HepG2 (cell line): ENCODE data around the gene PAPPA2. TPM values are rescaled to one million over a fixed set of nuclear protein-coding genes. Genes with fewer than 3 reads are reported as not detected.

Experiments used
- ATAC-seq: fragments of 200-7000 bp; cut with Tn5 transposase; 3 replicates; pipeline ENCODE4 v1.9.1; 2020; ENCODE audit warnings: mild to moderate bottlenecking, moderate library complexity
- BruUV-seq: library from RNA; stranded (reverse); fragments of 400-500 nt; replicated peaks from 2 replicates; lab custom pipeline; 2021; lab: Mats Ljungman, UMichigan
- CTCF ChIA-PET: fragments of 300-600 bp; formaldehyde crosslinking; extraction: SDS; loops from one replicate; lab custom pipeline; 2021; ENCODE audit warnings: low total read pairs, inconsistent platforms, low intra/inter-chr PET ratio; lab: Yijun Ruan, JAX
- POLR2A ChIA-PET: fragments of 350-600 bp; sonication (Branson Sonifier 250); formaldehyde crosslinking; loops from one replicate; lab custom pipeline; 2020; ENCODE audit warnings: antibody characterized with exemption, inconsistent platforms; lab: Yijun Ruan, JAX
- DNase-seq: peaks from one replicate; pipeline ENCODE4 v3.0.0-alpha.2; 2015; ENCODE audit warnings: low spot score
- FAIRE-seq: peaks from 3 replicates; lab custom pipeline; 2011; peaks lifted over from hg19 to GRCh38; lab: Jason Lieb, UNC
- H2AFZ ChIP-seq: one replicate; pipeline ENCODE4 v1.6.1; 2011; ENCODE audit warnings: low read length, inconsistent platforms
- H3K27ac ChIP-seq: fragments of 300-600 bp; 3 replicates; pipeline ENCODE4 v1.8.0; 2011; ENCODE audit warnings: mixed run types, mild to moderate bottlenecking, mixed read lengths, low read length, inconsistent platforms; ENCODE audit not compliant: insufficient read depth; ENCODE audit errors: extremely low read length
- H3K27me3 ChIP-seq, 2 experiments: fragments of 200-600 bp in 1 of 2; 2 replicates in 1 of 2; 3 replicates in 1 of 2; pipeline versions ENCODE4 v1.6.0 to v1.8.0; 2011; ENCODE audit warnings: low read length in 2 of 2, mild to moderate bottlenecking in 2 of 2, moderate library complexity in 2 of 2, inconsistent platforms in 1 of 2; ENCODE audit not compliant: insufficient read depth in 2 of 2, control insufficient read depth in 1 of 2
- H3K36me3 ChIP-seq, 2 experiments: fragments of 200-600 bp in 1 of 2; replicated peaks in 1 of 2; 2 replicates in 1 of 2; 3 replicates in 1 of 2; pipeline versions ENCODE4 v1.5.1 to v1.8.0; 2011; ENCODE audit warnings: low read length in 2 of 2, inconsistent platforms in 1 of 2; ENCODE audit not compliant: insufficient read depth in 2 of 2, control insufficient read depth in 1 of 2
- H3K4me1 ChIP-seq: 2 replicates; pipeline ENCODE4 v1.5.1; 2012; ENCODE audit warnings: low read length, inconsistent platforms; ENCODE audit not compliant: insufficient read depth
- H3K4me2 ChIP-seq: 2 replicates; pipeline ENCODE4 v1.6.0; 2011; ENCODE audit warnings: low read depth, low read length, inconsistent platforms
- H3K4me3 ChIP-seq, 3 experiments: fragments of 200-600 bp in 1 of 3; sonication (generic), shearing (Covaris generic) in 1 of 3; replicated peaks in 1 of 3; 2 replicates each; pipeline ENCODE4 v1.5.1; 2011 to 2016; ENCODE audit warnings: low read length in 3 of 3, inconsistent platforms in 2 of 3, low read depth in 2 of 3, mild to moderate bottlenecking in 2 of 3, control low read depth in 1 of 3, mixed read lengths in 1 of 3; ENCODE audit not compliant: insufficient read depth in 1 of 3
- H3K79me2 ChIP-seq: one replicate; pipeline ENCODE4 v1.6.1; 2011; ENCODE audit warnings: low read length, inconsistent platforms; ENCODE audit not compliant: insufficient read depth
- H3K9ac ChIP-seq: 2 replicates; pipeline ENCODE4 v1.6.0; 2011; ENCODE audit warnings: mild to moderate bottlenecking, low read depth, low read length, inconsistent platforms; ENCODE audit not compliant: insufficient read depth
- H3K9me3 ChIP-seq: 2 replicates; pipeline ENCODE4 v1.5.1; 2012; ENCODE audit warnings: mild to moderate bottlenecking, low read length
- H4K20me1 ChIP-seq: 2 replicates; pipeline ENCODE4 v1.6.0; 2011; ENCODE audit warnings: inconsistent platforms, mild to moderate bottlenecking, low read length, moderate library complexity; ENCODE audit not compliant: insufficient read depth
- NCOA1 ChIP-seq: sonication (generic); formaldehyde crosslinking; IDR thresholded peaks from 2 replicates; pipeline ENCODE4 v1.9.0; 2021; ENCODE audit warnings: missing genetic modification reagents
- RELA ChIP-seq: sonication (generic); formaldehyde crosslinking; IDR thresholded peaks from 2 replicates; pipeline ENCODE4 v1.4.0; 2020; ENCODE audit warnings: missing genetic modification reagents
- TBX2 ChIP-seq: sonication (generic); formaldehyde crosslinking; IDR thresholded peaks from 2 replicates; pipeline ENCODE4 v1.5.0; 2020; ENCODE audit warnings: missing genetic modification reagents, mild to moderate bottlenecking, borderline replicate concordance
- TCF12 ChIP-seq, 2 experiments: fragments of 450-650 bp in 1 of 2; sonication (generic) in 1 of 2; formaldehyde crosslinking in 1 of 2; IDR thresholded peaks; 2 replicates each; pipeline versions ENCODE4 v1.6.1 to v1.8.0; 2017 to 2022; ENCODE audit warnings: antibody characterized with exemption in 1 of 2, mild to moderate bottlenecking in 1 of 2, missing genetic modification reagents in 1 of 2, moderate library complexity in 1 of 2
- YEATS2 ChIP-seq: sonication (generic); formaldehyde crosslinking; IDR thresholded peaks from 2 replicates; pipeline ENCODE4 v1.4.0; 2020; ENCODE audit warnings: missing genetic modification reagents, borderline replicate concordance
- ZBTB38 ChIP-seq: sonication (generic); formaldehyde crosslinking; IDR thresholded peaks from 2 replicates; pipeline ENCODE4 v1.5.1; 2020; ENCODE audit warnings: mild to moderate bottlenecking, missing genetic modification reagents
- ZNF12 ChIP-seq: sonication (generic); formaldehyde crosslinking; IDR thresholded peaks from 2 replicates; pipeline ENCODE4 v1.5.0; 2020; ENCODE audit warnings: missing genetic modification reagents
- ZNF224 ChIP-seq: sonication (generic); formaldehyde crosslinking; IDR thresholded peaks from 2 replicates; pipeline ENCODE4 v1.5.0; 2020; ENCODE audit warnings: mild to moderate bottlenecking, missing genetic modification reagents
- ZNF570 ChIP-seq: sonication (generic); formaldehyde crosslinking; IDR thresholded peaks from 2 replicates; pipeline ENCODE4 v1.4.0; 2020; ENCODE audit warnings: mild to moderate bottlenecking, missing genetic modification reagents, borderline replicate concordance
- ZNF773 ChIP-seq: sonication (generic); formaldehyde crosslinking; IDR thresholded peaks from 2 replicates; pipeline ENCODE4 v1.4.0; 2020; ENCODE audit warnings: missing genetic modification reagents, borderline replicate concordance
- WGBS: methylation state at CpG from one replicate; pipeline ENCODE4 v1.1.6; 2017; ENCODE audit warnings: low lambda C conversion rate; 5-methylcytosine and 5-hydroxymethylcytosine counted together
- in situ Hi-C: cut with HindIII; loops from 2 replicates; pipeline ENCODE4 v1.10.0; 2017; ENCODE audit warnings: low pct_unique_long_range_greater_than_20kb; ENCODE audit not compliant: extremely low pct_ligation_motif_present
- intact Hi-C: fragments of 100-400 bp; cut with micrococcal nuclease; formaldehyde crosslinking; loops from one replicate; pipeline ENCODE4 v1.10.0; 2022; ENCODE audit not compliant: unreplicated experiment
- polyA plus RNA-seq, 8 experiments: library from polyadenylated mRNA; depleted of rRNA in 3 of 8; stranded (reverse) in 7 of 8; unstranded in 1 of 8; fragments of >200 nt; fragmentation: Illumina TruSeq in 4 of 8; extraction: Trizol in 4 of 8; gene quantifications; 2 replicates each; pipeline versions ENCODE4 v1.2.1 to v1.2.3, GENCODE V29; 2011 to 2016; ENCODE audit warnings: low read depth in 4 of 8, missing spikeins in 1 of 8, mixed read lengths in 1 of 8; ENCODE audit not compliant: insufficient read depth in 1 of 8
- total RNA-seq, 5 experiments: library from RNA; depleted of rRNA; stranded (reverse); fragments of >200 nt; fragmentation: Illumina TruSeq; extraction: Trizol; gene quantifications; 2 replicates each; pipeline ENCODE4 v1.2.3, GENCODE V29; 2016; ENCODE audit warnings: low read depth in 1 of 5
- TF ChIP-seq, protein P1 (sequence below): sonication (generic); formaldehyde crosslinking; IDR thresholded peaks from 2 replicates; pipeline ENCODE4 v1.4.0; 2020; ENCODE audit warnings: missing genetic modification reagents, borderline replicate concordance
- TF ChIP-seq, protein P2 (sequence below): sonication (generic); formaldehyde crosslinking; IDR thresholded peaks from 2 replicates; pipeline ENCODE4 v1.8.0; 2022; ENCODE audit warnings: missing genetic modification reagents, mild to moderate bottlenecking, borderline replicate concordance

Gene PAPPA2
- total and polyA plus RNA-seq, 2 of the 13 experiments (the other 11 are each of a cell fraction or from before 2014, with no cell fraction given) = 0.01 TPM; not detected in 1

GRCh38 chr1:176857632-176858031 lies 394.7 kb downstream of the PAPPA2 start:
- ChIA-PET POLR2A (no interaction called here), CTCF (no interaction called here)
- BruUV-seq = no TSS peak
- Histone ChIP-seq H3K79me2 (no peaks in the 10 kb centered on the region), H3K36me3 (no peaks in the 10 kb centered on the region), H3K4me3 (no peak overlapping the region), H3K4me2 (no peak overlapping the region), H2AFZ (no peak overlapping the region), H3K9ac (no peak overlapping the region), H3K27ac (no peak overlapping the region), H3K9me3 (no peaks in the 10 kb centered on the region), H4K20me1 (no peaks in the 10 kb centered on the region), H3K27me3 (no peaks in the 10 kb centered on the region), H3K4me1 (no peaks in the 10 kb centered on the region)
- intact Hi-C loops = no loop called here
- in situ Hi-C loops = no loop called here
- ATAC-seq = no peak
- 0% methylated on average over 4 of the region's 4 CpGs for WGBS
- no peak for TF ChIP-seq ZNF773
- TF ChIP-seq ZNF570 (CRISPR knock-in tag) = no peak
- no peak for TF ChIP-seq YEATS2 (CRISPR knock-in tag)
- FAIRE-seq = no peak
- DNase-seq = no peak

DNA sequence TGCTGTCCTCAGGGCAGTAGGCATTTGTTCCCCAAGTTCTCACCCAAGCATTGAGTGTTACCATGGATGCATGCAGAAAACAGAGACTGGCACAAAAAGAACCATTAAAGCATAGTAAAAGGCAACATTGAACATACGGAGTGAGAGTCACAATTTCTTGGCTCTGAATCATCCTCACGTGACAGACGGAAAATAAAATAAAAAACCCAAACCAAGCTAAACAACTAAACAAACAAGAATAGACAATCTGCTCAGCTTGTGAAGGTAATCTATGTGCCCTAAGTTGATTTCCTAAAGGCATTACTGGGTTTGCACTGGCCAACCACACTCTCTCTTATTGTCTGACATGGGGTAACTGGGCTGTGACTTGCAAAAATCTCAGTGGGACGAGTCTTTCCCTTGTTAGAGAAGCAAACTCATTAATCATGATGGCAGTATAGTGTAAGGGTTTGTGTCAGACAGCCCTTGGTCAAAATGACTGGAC lies 395.5 kb downstream of the PAPPA2 start:
- FAIRE-seq (no peak), ATAC-seq (no peak), DNase-seq (no peak)
- Histone ChIP-seq H3K79me2 (no peaks in the 10 kb centered on the region), H3K9ac (no peak overlapping the region), H3K27me3 (no peaks in the 10 kb centered on the region), H3K27ac (no peak overlapping the region), H3K4me2 (no peak overlapping the region), H3K9me3 (no peaks in the 10 kb centered on the region), H4K20me1 (no peaks in the 10 kb centered on the region), H2AFZ (no peak overlapping the region), H3K36me3 (no peaks in the 10 kb centered on the region), H3K4me1 (no peaks in the 10 kb centered on the region), H3K4me3 (no peak overlapping the region)
- in situ Hi-C loops = no loop called here
- BruUV-seq = no TSS peak
- intact Hi-C loops = no loop called here
- CTCF ChIA-PET = no interaction called here
- WGBS = 8% methylated on average over 4 of the region's 4 CpGs
- POLR2A ChIA-PET = no interaction called here
- TF ChIP-seq NCOA1 = no peak
- TF ChIP-seq, protein P1, sequence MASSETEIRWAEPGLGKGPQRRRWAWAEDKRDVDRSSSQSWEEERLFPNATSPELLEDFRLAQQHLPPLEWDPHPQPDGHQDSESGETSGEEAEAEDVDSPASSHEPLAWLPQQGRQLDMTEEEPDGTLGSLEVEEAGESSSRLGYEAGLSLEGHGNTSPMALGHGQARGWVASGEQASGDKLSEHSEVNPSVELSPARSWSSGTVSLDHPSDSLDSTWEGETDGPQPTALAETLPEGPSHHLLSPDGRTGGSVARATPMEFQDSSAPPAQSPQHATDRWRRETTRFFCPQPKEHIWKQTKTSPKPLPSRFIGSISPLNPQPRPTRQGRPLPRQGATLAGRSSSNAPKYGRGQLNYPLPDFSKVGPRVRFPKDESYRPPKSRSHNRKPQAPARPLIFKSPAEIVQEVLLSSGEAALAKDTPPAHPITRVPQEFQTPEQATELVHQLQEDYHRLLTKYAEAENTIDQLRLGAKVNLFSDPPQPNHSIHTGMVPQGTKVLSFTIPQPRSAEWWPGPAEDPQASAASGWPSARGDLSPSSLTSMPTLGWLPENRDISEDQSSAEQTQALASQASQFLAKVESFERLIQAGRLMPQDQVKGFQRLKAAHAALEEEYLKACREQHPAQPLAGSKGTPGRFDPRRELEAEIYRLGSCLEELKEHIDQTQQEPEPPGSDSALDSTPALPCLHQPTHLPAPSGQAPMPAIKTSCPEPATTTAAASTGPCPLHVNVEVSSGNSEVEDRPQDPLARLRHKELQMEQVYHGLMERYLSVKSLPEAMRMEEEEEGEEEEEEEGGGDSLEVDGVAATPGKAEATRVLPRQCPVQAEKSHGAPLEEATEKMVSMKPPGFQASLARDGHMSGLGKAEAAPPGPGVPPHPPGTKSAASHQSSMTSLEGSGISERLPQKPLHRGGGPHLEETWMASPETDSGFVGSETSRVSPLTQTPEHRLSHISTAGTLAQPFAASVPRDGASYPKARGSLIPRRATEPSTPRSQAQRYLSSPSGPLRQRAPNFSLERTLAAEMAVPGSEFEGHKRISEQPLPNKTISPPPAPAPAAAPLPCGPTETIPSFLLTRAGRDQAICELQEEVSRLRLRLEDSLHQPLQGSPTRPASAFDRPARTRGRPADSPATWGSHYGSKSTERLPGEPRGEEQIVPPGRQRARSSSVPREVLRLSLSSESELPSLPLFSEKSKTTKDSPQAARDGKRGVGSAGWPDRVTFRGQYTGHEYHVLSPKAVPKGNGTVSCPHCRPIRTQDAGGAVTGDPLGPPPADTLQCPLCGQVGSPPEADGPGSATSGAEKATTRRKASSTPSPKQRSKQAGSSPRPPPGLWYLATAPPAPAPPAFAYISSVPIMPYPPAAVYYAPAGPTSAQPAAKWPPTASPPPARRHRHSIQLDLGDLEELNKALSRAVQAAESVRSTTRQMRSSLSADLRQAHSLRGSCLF (CRISPR knock-in tag) = no peak
- TF ChIP-seq ZNF12 (CRISPR knock-in tag) = no peak
- TF ChIP-seq RELA (CRISPR knock-in tag) = no peak
- TF ChIP-seq TCF12 (IDR thresholded peaks at IDR 0.05) = no peak
- no peak for TF ChIP-seq TCF12 (CRISPR knock-in tag; IDR thresholded peaks at IDR 0.05)
- TF ChIP-seq ZNF224 (CRISPR knock-in tag) = no peak
- TF ChIP-seq ZBTB38 = no peak
- no peak for TF ChIP-seq TBX2 (CRISPR knock-in tag)
- TF ChIP-seq, protein P2, sequence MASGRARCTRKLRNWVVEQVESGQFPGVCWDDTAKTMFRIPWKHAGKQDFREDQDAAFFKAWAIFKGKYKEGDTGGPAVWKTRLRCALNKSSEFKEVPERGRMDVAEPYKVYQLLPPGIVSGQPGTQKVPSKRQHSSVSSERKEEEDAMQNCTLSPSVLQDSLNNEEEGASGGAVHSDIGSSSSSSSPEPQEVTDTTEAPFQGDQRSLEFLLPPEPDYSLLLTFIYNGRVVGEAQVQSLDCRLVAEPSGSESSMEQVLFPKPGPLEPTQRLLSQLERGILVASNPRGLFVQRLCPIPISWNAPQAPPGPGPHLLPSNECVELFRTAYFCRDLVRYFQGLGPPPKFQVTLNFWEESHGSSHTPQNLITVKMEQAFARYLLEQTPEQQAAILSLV (CRISPR knock-in tag) = no peak
